ENCODE data around the gene GLYATL3.

The GLYATL3 gene

GRCh38 chr6:49548613-49549304 lies 49.0 kb downstream of the GLYATL3 start:
- DNase-seq, result peak; percentile 44

GRCh38 chr6:49549691-49550491 lies 50.2 kb downstream of the GLYATL3 start:
- no peak for DNase-seq

DNA sequence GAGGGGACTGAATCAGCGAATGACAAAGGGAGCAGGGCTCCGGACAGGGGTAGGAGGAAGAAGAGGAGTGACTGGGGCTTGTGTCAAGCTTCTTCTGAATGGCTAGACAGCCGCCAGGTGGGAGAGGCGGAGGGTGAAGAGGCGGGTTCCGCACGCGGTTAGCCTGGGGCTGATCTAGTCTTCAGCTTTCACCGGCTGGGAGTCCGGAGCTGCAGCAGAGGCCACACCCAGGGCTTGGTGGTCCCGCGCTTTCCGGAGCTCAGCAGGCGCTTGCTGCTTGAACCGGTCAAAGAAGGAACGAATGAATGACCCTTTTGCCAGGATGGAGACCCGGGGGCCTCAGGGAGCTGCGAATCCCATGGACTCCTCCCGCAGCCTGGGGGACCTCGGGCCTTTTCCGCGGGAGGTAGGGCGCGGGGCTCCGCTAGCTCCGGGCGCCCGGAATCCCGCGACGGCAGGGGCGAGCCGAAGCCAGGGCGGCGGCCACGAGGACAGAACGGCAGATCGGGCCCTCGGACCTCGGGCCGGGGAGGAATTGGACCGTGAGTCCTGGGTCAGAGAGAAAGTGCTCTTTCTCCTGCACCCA lies 50.9 kb downstream of the GLYATL3 start, which contains the start of gene C6orf141:
C6orf141 (plus strand) TSS at position 177 of the 586 bp plus-strand sequence; CDS start at position 302, 125 bp downstream.
- peak; percentile 96 for DNase-seq

- peak; percentile 83 for DNase-seq
These were observed 51.5 kb downstream of the GLYATL3 start for GRCh38 chr6:49551078-49551865.

DNA sequence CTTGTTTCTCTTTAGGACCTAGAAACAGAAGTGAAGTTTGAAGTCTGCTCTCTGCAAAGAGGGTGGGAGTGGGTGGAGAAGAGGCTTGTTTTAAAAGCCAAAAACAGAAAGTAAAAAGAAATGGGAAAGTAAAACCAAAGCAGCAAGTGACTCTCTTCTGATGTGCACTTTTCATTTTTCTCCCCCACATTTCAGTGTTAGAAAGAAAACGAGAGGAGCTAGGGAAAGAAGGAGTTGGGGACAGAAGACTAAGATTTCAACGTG lies 52.1 kb downstream of the GLYATL3 start:
- DNase-seq, result no peak

GRCh38 chr6:49552596-49552995 lies 52.9 kb downstream of the GLYATL3 start:
- DNase-seq, result peak; percentile 18

- no peak for DNase-seq
These were observed 53.7 kb downstream of the GLYATL3 start for GRCh38 chr6:49553384-49553783.

DNA sequence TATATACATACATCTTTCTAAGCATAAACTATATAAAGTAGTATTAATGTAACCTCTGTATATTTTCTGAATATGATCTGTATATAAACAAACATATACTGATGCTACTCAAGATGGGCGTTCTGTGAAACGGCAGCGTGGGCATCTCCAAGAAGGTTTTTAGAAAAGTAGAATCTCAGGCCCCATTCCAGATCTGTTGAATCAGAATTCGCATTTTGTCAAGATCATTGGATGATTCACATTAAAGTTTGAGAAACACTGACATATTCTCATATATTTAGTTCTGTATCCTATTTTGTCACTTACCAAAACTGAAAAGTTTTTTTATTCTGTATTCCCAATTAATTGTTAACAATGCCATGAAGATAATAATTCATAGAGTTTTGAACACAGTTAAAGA lies 56.2 kb downstream of the GLYATL3 start:
- no peak for DNase-seq

DNA sequence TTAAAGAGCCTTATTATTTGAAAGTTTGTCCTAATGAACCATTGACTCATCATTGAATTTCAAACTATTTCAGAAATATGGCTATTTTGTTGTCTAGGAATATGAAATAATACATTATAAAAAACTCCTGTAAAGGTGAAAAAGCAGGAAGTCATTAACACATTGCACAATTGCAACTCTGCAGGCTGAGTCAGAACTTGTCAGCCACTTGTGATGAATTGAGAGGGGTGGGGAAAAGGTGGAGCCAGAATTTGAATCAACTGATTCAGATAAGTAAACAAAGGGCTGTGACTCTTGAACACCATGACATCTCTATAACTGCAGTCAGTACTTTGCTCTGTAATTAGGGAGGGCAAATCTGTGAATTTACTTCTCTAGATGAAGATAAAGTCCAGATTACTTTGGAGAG lies 56.7 kb downstream of the GLYATL3 start:
- DNase-seq, result peak; percentile 95

GRCh38 chr6:49557177-49557576 lies 57.5 kb downstream of the GLYATL3 start:
- peak; percentile 67 for DNase-seq

DNA sequence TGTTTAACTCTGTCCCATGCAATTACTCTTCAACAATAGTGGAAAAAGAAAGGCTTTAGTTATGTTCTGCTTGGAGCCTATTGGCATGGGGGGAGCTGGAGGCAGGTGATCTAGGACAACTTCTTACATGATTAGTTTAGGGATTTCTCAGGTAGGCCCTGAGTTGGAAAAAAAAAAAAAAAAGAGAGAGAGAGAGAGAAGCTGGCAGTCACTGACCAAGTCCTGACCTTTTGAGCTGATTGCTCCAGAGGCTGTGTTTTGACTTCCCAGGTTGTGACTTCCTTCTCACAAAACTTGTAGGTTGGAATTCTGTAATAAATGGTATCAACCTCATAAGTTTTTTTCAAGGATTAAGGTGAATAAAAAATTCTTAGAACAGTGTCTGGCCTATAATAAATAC lies 58.5 kb downstream of the GLYATL3 start:
- no peak for DNase-seq

DNA sequence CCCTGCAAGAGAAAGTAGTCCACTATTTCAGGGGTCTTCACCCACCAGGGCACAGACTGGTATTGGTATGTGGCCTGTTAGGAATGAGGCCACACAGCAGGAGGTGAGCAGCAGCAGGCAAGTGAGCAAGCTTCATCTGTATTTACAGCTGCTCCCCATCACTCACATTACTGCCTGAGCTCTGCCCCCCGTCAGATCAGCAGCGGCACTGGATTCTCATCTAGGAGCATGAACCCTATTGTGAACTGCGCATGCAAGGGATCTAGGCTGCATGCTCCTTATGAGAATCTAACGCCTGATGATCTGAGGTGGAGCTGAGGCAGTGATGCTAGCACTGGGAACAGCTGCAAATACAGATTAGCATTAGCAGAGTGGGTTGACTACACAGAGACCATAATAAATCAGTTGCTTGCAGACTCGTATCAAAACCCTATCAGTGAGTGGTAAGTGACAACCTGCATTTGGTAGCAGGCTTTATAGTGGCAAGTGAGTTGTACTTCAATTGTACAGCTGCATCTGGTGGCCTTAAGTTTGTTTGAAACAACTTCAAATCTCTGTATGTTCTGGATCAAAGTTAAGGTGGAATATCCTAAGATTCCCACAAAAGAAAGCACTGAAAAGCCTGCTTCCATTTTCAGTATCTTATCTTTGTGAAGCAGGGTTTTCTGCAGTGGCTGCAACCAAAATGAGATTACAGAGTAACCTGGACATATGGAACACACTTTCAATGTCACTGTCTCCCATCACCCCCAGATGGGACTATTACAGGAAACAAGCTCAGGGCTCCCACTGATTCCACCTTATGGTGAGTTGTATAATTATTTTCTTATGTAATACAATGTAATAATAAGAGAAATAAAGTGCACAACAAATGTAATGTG lies 63.5 kb downstream of the GLYATL3 start:
- DNase-seq, result peak; percentile 17

DNA sequence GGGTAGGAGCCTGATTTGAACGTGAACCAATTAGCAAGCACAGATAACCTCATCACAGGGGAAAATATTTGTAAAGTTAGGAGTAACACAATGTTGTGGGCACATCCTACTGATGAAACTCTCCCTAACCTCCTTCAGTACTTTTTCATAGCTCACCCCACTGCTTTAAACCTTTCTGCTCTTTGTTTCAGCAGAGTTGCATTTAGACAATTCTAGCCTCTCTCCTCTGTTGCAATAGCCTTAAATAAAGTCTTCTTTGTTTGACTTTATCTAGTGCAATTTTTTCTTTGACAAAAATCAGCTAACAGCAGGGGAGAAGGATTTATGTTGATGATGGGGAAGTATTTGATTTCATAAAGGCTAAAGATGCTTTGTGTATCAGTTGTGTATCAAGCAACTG lies 64.8 kb downstream of the GLYATL3 start:
- no peak for DNase-seq

GRCh38 chr6:49565261-49565660 lies 65.5 kb downstream of the GLYATL3 start:
- no peak for DNase-seq

- DNase-seq, result no peak
These were observed 66.1 kb downstream of the GLYATL3 start for GRCh38 chr6:49565855-49566254.

GRCh38 chr6:49570474-49571079 lies 70.9 kb downstream of the GLYATL3 start:
- DNase-seq, result no peak

DNA sequence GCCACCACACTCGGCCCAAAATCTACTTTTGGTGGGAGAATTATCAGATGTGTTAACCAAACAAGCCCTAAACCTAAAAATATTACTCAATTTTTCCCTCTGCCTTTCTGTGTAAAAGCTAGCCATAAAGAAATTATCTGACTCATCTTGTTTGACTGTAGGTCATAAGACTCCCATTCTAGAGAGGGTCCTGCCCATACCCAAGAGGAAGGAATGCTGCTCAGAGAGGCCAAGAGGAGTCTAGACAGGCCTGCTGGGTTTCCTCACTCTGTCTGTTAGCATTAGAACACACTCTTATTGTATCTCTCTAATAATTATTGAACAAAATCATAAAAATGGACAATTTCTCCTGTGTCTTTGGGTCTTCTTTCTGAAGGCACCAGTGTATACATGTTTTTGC lies 76.9 kb downstream of the GLYATL3 start:
- DNase-seq, result no peak

Measured in NCI-H69 (cell line).